Spleen (tissue), 11 donors: ENCODE results near the gene FGD4. TPM values are rescaled to one million over a fixed set of nuclear protein-coding genes. Genes with fewer than 3 reads are reported as not detected.
A peak's percentile ranks its signal among the peaks of the same experiment; 100 is the strongest.

Experiments used
- DNase-seq: peaks from one replicate; pipeline ENCODE4 v3.0.0-alpha.2; 2020
- H3K27ac ChIP-seq, 8 donors: fragments of 200-600 bp; sonication (generic) in 7 of 8; 1 replicate in 4 of 8; 2 replicates in 4 of 8; pipeline versions ENCODE4 v1.5.0 to v1.8.0; 2016 to 2021; ENCODE audit warnings: inconsistent platforms in 4 of 8, mild to moderate bottlenecking in 4 of 8, moderate library complexity in 1 of 8
- H3K27me3 ChIP-seq, 7 donors: fragments of 200-600 bp; sonication (generic) in 6 of 7; replicated peaks in 1 of 7; 1 replicate in 4 of 7; 2 replicates in 3 of 7; pipeline versions ENCODE4 v1.5.0 to v1.8.0; 2016 to 2021; ENCODE audit warnings: inconsistent platforms in 3 of 7, mild to moderate bottlenecking in 1 of 7
- H3K36me3 ChIP-seq, 6 donors: fragments of 200-600 bp; sonication (generic) in 5 of 6; 1 replicate in 4 of 6; 2 replicates in 2 of 6; pipeline versions ENCODE4 v1.5.0 to v1.8.0; 2016 to 2021; ENCODE audit warnings: inconsistent platforms in 2 of 6
- H3K4me1 ChIP-seq, 6 donors: fragments of 200-600 bp; sonication (generic) in 5 of 6; 1 replicate in 3 of 6; 2 replicates in 3 of 6; pipeline versions ENCODE4 v1.5.0 to v1.8.0; 2016 to 2021; ENCODE audit warnings: inconsistent platforms in 3 of 6
- H3K4me3 ChIP-seq, 8 donors: fragments of 200-600 bp; sonication (generic) in 7 of 8; 1 replicate in 4 of 8; 2 replicates in 4 of 8; pipeline versions ENCODE4 v1.5.0 to v1.8.0; 2016 to 2021; ENCODE audit warnings: inconsistent platforms in 4 of 8, mild to moderate bottlenecking in 4 of 8, moderate library complexity in 2 of 8
- H3K9me3 ChIP-seq, 8 donors: fragments of 200-600 bp; sonication (generic) in 7 of 8; 1 replicate in 4 of 8; 2 replicates in 4 of 8; pipeline versions ENCODE4 v1.5.0 to v1.8.0; 2016 to 2021; ENCODE audit warnings: inconsistent platforms in 4 of 8
- POLR2A ChIP-seq, 3 donors: fragments of 450-650 bp; IDR thresholded peaks; one replicate each; pipeline ENCODE4 v1.5.1; 2017; ENCODE audit warnings: antibody characterized with exemption in 3 of 3, mild to moderate bottlenecking in 1 of 3
- POLR2AphosphoS5 ChIP-seq, 3 donors: sonication (generic); formaldehyde crosslinking; IDR thresholded peaks; one replicate each; pipeline ENCODE4 v1.5.1; 2017; ENCODE audit warnings: antibody characterized with exemption in 3 of 3
- WGBS, 5 donors: extraction: QIAGEN DNeasy Blood & Tissue Kit in 3 of 5; methylation state at CpG; one replicate each; pipeline versions ENCODE4 v1.1.5 to v1.1.7; 2013 to 2018; 5-methylcytosine and 5-hydroxymethylcytosine counted together
- intact Hi-C: fragments of 100-400 bp; cut with DNase I; formaldehyde crosslinking; loops from one replicate; pipeline ENCODE4 v1.15.0; 2023; ENCODE audit warnings: low total_unique reads
- polyA plus RNA-seq, 3 donors: library from polyadenylated mRNA; stranded (reverse); fragments of 200-250 nt; gene quantifications; one replicate each; pipeline ENCODE4 v1.2.1, GENCODE V29; 2013
- total RNA-seq, 7 donors: library from RNA; depleted of rRNA in 3 of 7; stranded (reverse); fragments of >200 nt in 3 of 7; fragmentation: NEBNext Ultra II Directional in 4 of 7; extraction: Animal tissue kit (Norgen Biotek cat#: 25700) in 4 of 7; gene quantifications; one replicate each; pipeline versions ENCODE4 v1.1.0 to v1.2.1, GENCODE V29; 2016 to 2021
- TF ChIP-seq, protein P1 (sequence below), 11 experiments: fragments of 200-600 bp in 7 of 11; fragments of 450-650 bp in 4 of 11; sonication (generic) in 4 of 11; IDR thresholded peaks in 8 of 11; conservative IDR thresholded peaks in 3 of 11; 1 replicate in 7 of 11; 2 replicates in 4 of 11; pipeline versions ENCODE4 v1.4.0 to v1.8.0; 2016 to 2021; ENCODE audit warnings: antibody characterized with exemption in 11 of 11, inconsistent platforms in 4 of 11, mild to moderate bottlenecking in 1 of 11
- donor health status: healthy with polysubstance abuse.
- donor health status: DM: no; HTN: no; CAD: no; lungs with moderate emphysema.
- donor health status: DM: no; HTN: no; CAD: no.
- donor health status: Bipolar disorder and iron deficiency.
- donor health status: healthy.
- donor health status: DM: no; HTN: no; CAD: no.
- donor health status: DM: yes; HTN: yes; CAD: no.

The FGD4 gene
- total and polyA plus RNA-seq, 10 donors, result 1.0 to 44.4 (median 25.7) TPM

DNA sequence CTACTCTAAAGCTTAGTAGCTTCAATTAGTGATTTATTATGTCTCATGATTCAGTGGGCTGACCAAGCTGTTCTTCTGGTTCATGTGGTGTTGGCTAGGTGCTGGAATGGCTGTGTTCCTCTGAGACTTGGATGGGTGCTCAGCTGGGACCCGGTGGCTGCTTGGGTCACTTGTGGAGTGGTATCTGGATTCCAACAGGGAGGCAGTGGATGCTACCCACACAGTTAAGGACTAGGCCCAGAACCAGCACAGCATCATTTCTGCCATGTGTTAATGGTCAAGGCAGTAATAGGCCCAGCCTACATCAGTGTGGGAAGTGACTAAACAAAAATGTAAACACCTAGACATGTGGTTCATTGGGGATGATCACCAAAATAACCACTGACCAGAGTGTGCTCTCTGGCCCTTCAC, 72.2 kb downstream of the FGD4 start:
- TF ChIP-seq, protein P1, sequence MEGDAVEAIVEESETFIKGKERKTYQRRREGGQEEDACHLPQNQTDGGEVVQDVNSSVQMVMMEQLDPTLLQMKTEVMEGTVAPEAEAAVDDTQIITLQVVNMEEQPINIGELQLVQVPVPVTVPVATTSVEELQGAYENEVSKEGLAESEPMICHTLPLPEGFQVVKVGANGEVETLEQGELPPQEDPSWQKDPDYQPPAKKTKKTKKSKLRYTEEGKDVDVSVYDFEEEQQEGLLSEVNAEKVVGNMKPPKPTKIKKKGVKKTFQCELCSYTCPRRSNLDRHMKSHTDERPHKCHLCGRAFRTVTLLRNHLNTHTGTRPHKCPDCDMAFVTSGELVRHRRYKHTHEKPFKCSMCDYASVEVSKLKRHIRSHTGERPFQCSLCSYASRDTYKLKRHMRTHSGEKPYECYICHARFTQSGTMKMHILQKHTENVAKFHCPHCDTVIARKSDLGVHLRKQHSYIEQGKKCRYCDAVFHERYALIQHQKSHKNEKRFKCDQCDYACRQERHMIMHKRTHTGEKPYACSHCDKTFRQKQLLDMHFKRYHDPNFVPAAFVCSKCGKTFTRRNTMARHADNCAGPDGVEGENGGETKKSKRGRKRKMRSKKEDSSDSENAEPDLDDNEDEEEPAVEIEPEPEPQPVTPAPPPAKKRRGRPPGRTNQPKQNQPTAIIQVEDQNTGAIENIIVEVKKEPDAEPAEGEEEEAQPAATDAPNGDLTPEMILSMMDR (IDR thresholded peaks at IDR 0.05 in 8 of 11, conservative IDR thresholded peaks at IDR 0.05 in 3 of 11), result no peak
- TF ChIP-seq POLR2A (IDR thresholded peaks at IDR 0.05), result no peak
- no peak for TF ChIP-seq POLR2AphosphoS5 (IDR thresholded peaks at IDR 0.05)
- DNase-seq, result no peak
- 92 to 100% (median 93%) methylated on average over 1 of the region's 1 CpG for WGBS, 5 donors
- no peak overlapping the region for H3K27ac ChIP-seq
- intact Hi-C loops, result no loop called here
- H3K9me3 ChIP-seq, result no peaks in the 10 kb centered on the region
- no peaks in the 10 kb centered on the region for H3K36me3 ChIP-seq
- no peaks in the 10 kb centered on the region for H3K27me3 ChIP-seq
- no peak overlapping the region for H3K4me3 ChIP-seq
- peaks cover 0 to 29% (median 12%) of the 10 kb centered on the region in 6 donors for H3K4me1 ChIP-seq

DNA sequence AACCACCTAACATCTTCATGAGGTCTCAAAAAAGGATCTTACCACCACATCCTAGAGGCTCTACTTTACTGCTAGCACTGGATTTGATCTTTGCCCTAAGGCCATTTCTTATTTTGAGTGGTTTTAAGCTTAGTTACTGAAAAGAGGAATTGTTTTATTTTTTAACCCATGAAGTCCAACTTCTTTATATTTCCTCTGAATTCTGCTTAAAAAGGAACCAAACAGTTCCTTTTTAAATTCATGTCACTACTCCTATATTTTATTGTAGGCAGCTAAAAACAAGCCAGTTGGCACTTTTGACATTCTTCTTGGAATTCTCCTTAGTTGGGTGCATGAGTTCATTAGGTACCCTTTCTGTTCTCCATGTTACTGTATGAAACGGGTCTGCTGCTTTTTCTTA, 76.4 kb downstream of the FGD4 start:
- 57 to 86% (median 72%) methylated on average over 1 of the region's 1 CpG for WGBS, 5 donors
- DNase-seq, result no peak
- H3K27ac ChIP-seq, result peak overlapping the region in 1 of 8 donors; percentile 30

DNA sequence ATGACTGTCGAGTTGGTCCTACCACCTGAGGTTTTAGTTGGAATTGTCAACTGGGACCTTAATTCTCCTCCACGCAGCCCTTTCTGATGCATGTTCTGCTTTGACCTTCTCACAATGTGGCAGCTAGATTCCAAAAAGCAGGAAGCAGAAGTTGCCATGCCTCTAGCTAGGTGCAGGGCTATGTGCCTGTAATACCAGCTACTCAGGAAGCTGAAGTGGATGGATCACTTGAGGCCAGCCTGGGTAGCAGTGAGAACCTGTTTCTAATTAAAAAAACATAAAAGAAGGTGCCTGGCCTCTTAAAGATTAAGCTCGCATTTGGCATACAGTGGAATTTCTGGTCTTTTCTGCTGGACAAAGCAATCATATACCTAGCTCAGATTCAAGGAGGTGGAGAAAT, 77.1 kb downstream of the FGD4 start:
- no peak for DNase-seq
- H3K27ac ChIP-seq, result peak overlapping the region in 1 of 8 donors; percentile 7
- H3K36me3 ChIP-seq, result no peaks in the 10 kb centered on the region
- H3K27me3 ChIP-seq, result no peaks in the 10 kb centered on the region
- TF ChIP-seq POLR2A (IDR thresholded peaks at IDR 0.05) (no peak), POLR2AphosphoS5 (IDR thresholded peaks at IDR 0.05) (no peak)
- TF ChIP-seq, protein P1 (IDR thresholded peaks at IDR 0.05 in 8 of 11, conservative IDR thresholded peaks at IDR 0.05 in 3 of 11), result no peak
- H3K4me3 ChIP-seq, result no peak overlapping the region
- WGBS, 5 donors, result 78 to 89% (median 84%) methylated on average over 3 of the region's 3 CpGs
- H3K9me3 ChIP-seq, result no peaks in the 10 kb centered on the region
- peaks cover 0 to 41% (median 11%) of the 10 kb centered on the region in 6 donors for H3K4me1 ChIP-seq
- intact Hi-C loops, result no loop called here

More for the DNA sequence above, 76.4 kb downstream of the FGD4 start:
- H3K9me3 ChIP-seq, result no peaks in the 10 kb centered on the region
- H3K27me3 ChIP-seq, result no peaks in the 10 kb centered on the region
- peaks cover 0 to 34% (median 8%) of the 10 kb centered on the region in 6 donors for H3K4me1 ChIP-seq
- no peaks in the 10 kb centered on the region for H3K36me3 ChIP-seq
- intact Hi-C loops, result no loop called here
- TF ChIP-seq POLR2AphosphoS5 (IDR thresholded peaks at IDR 0.05), result no peak
- no peak for TF ChIP-seq POLR2A (IDR thresholded peaks at IDR 0.05)
- TF ChIP-seq, protein P1 (IDR thresholded peaks at IDR 0.05 in 8 of 11, conservative IDR thresholded peaks at IDR 0.05 in 3 of 11), result no peak
- H3K4me3 ChIP-seq, result no peak overlapping the region

DNA sequence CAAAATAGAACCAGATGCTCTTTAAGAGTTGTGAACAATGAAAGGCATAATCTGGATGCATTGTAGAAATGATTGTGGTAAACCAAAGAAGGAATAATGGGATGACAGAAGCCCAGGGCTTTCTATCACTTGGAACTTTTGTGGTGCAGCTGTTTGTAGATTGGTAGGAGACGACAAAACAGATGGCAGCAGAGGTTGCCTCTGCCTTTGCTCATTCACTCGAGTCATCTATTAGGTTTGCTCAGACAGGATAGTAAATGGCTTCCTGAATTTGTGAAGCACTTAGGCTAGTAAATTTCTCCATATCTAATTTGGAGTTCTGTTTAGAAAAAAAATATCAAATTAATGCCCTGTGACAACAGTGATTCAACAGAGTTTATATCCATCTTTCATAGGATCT, 78.4 kb downstream of the FGD4 start:
- intact Hi-C loops, result no loop called here
- TF ChIP-seq, protein P1 (IDR thresholded peaks at IDR 0.05 in 8 of 11, conservative IDR thresholded peaks at IDR 0.05 in 3 of 11), result no peak
- TF ChIP-seq POLR2AphosphoS5 (IDR thresholded peaks at IDR 0.05), result no peak
- no peak for TF ChIP-seq POLR2A (IDR thresholded peaks at IDR 0.05)
- H3K27me3 ChIP-seq, result no peaks in the 10 kb centered on the region
- H3K4me1 ChIP-seq, result peaks cover 3 to 54% (median 23%) of the 10 kb centered on the region in 6 donors
- H3K27ac ChIP-seq, result no peak overlapping the region
- no peak for DNase-seq
- H3K9me3 ChIP-seq, result no peaks in the 10 kb centered on the region
- no peak overlapping the region for H3K4me3 ChIP-seq
- H3K36me3 ChIP-seq, result no peaks in the 10 kb centered on the region
- WGBS, 5 donors, result 43 to 61% (median 57%) methylated on average over 2 of the region's 2 CpGs
